ENCODE results near the gene KDM4D. TPM values are rescaled to one million over a fixed set of nuclear protein-coding genes. Genes with fewer than 3 reads are reported as not detected.

Gene KDM4D
- 0.24 and 1.1 TPM in 2 replicates for total RNA-seq

DNA sequence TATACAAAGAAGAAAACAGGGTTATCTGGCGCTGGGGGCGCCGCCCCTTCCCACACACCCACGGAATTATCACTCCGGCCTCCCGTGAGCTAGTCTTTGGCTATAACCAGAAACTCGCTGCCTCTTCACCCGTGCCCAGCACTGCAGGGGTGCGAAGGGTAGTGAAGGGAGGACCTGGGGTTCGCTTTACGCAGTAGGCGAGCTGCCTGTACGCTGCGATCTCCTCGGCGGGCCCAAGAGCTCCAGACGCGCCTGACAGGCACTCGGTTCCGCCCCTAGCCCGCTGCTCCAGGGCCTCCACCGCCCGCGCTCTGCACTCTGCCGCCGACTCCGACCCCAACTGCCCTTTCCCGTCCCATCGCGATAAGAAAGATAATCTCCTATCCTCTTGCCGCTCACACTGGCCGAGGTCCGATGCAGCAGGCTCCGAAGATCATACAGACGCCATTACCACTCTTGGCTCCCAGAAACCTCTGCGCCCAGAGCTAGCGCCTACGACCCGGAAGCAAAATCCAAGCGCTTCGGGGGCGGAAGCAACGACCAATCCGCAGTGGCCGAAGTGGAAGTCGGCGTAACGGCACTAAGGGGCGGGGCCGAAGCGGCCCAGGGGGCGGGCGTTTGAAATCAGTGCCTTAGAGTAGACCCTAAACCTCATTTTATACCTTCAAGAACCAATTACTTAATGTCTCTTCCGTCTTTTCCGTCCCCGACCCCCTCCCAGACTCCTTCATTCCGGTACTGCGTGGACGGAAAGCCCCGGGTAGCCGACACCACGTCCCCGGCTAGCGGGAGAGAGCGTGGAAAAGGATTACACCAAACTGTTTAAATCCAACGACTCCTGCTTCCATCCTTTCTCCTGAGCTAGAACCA is at the start of gene KDM4D, which contains the start of gene CWC15:
TSS of gene KDM4D (plus strand) at position 611 of the 870 bp plus-strand sequence. CDS start 23,664 bp downstream, outside the sequence.
TSS of gene CWC15 (minus strand) at position 458 of the 870 bp plus-strand sequence. CDS start 1,371 bp downstream, outside the sequence.

DNA sequence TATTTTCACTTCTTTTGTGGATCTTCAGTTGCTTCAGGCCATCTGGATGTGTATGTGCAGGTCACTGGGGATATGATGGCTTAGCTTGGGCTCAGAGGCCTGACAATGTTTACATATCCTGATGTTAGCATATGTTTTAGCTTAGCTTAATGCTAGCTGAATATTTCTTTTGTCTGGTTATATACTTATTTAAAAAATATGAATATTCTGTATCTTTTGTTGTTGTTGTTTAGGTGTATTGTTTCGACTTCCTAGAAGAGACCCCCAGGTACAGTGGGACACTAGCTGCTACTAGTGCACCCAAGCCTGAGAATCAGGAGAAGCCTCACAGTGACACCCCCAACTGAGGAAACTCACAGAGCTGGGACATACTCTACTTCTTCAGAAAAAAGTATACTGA is 51.4 kb downstream of the KDM4D start, which contains the start of gene KDM4E:
TSS of gene KDM4E (plus strand) at position 301 of the 400 bp plus-strand sequence. CDS start 300 bp downstream, outside the sequence.

Other genes starting within 250 kb of the KDM4D start
- 64.3 and 109 TPM in 2 replicates for gene AMOTL1, start 205.4 kb upstream of the KDM4D start, total RNA-seq
- gene CWC15, start 153 bp upstream of the KDM4D start, total RNA-seq: 33.0 and 36.4 TPM in 2 replicates
- not detected in 2 replicates for gene KDM4E, start 51.5 kb downstream of the KDM4D start, total RNA-seq
- not detected in 2 replicates for gene KDM4F, start 75.7 kb downstream of the KDM4D start, total RNA-seq
- 16.1 and 21.7 TPM in 2 replicates for gene SRSF8, start 93.2 kb downstream of the KDM4D start, total RNA-seq
- gene ENDOD1, start 116.1 kb downstream of the KDM4D start, total RNA-seq: 99.7 and 102 TPM in 2 replicates